Astrocyte (in vitro differentiated cells and primary cell): ENCODE results near the gene SH3GL3. TPM values are rescaled to one million over a fixed set of nuclear protein-coding genes. Genes with fewer than 3 reads are reported as not detected.

Experiments used
- DNase-seq: peaks from one replicate; pipeline ENCODE4 v3.0.0-alpha.2; 2010; ENCODE audit warnings: low read depth
- FAIRE-seq: peaks from 2 replicates; lab custom pipeline; 2011; peaks lifted over from hg19 to GRCh38; lab: Jason Lieb, UNC
- H2AFZ ChIP-seq: 2 replicates; pipeline ENCODE4 v1.6.0; 2012; ENCODE audit warnings: low read depth, low read length, inconsistent platforms
- H3K27ac ChIP-seq: 2 replicates; pipeline ENCODE4 v1.5.1; 2011; ENCODE audit warnings: low read depth, low read length, inconsistent platforms
- H3K27me3 ChIP-seq: 2 replicates; pipeline ENCODE4 v1.6.0; 2011; ENCODE audit warnings: low read length, inconsistent platforms; ENCODE audit not compliant: insufficient read depth
- H3K36me3 ChIP-seq: 2 replicates; pipeline ENCODE4 v1.5.1; 2011; ENCODE audit warnings: low read length, inconsistent platforms; ENCODE audit not compliant: insufficient read depth
- H3K4me1 ChIP-seq: 2 replicates; pipeline ENCODE4 v1.5.1; 2011; ENCODE audit warnings: low read length, inconsistent platforms; ENCODE audit not compliant: insufficient read depth
- H3K4me2 ChIP-seq: 2 replicates; pipeline ENCODE4 v1.6.0; 2012; ENCODE audit warnings: low read length, inconsistent platforms
- H3K4me3 ChIP-seq: 2 replicates; pipeline ENCODE4 v1.5.1; 2011; ENCODE audit warnings: low read depth, mild to moderate bottlenecking, low read length, inconsistent platforms; ENCODE audit not compliant: insufficient read depth
- H3K79me2 ChIP-seq: 2 replicates; pipeline ENCODE4 v1.6.0; 2012; ENCODE audit warnings: mild to moderate bottlenecking, low read length, inconsistent platforms; ENCODE audit not compliant: insufficient read depth
- H3K9ac ChIP-seq: 2 replicates; pipeline ENCODE4 v1.6.0; 2012; ENCODE audit warnings: mild to moderate bottlenecking, low read length, inconsistent platforms
- H3K9me3 ChIP-seq: 2 replicates; pipeline ENCODE4 v1.5.1; 2012; ENCODE audit warnings: low read depth, mild to moderate bottlenecking, low read length, inconsistent platforms; ENCODE audit not compliant: insufficient read depth
- H4K20me1 ChIP-seq: 2 replicates; pipeline ENCODE4 v1.6.0; 2012; ENCODE audit warnings: low read length, inconsistent platforms; ENCODE audit not compliant: insufficient read depth
- H3K27ac Mint-ChIP-seq: one replicate; pipeline ENCODE4 v1.8.0; 2021; ENCODE audit warnings: mild to moderate bottlenecking, mixed read lengths; ENCODE audit not compliant: unreplicated experiment
- H3K27me3 Mint-ChIP-seq: one replicate; pipeline ENCODE4 v1.8.0; 2021; ENCODE audit warnings: low read depth, mixed read lengths; ENCODE audit not compliant: unreplicated experiment
- H3K36me3 Mint-ChIP-seq: one replicate; pipeline ENCODE4 v1.8.0; 2021; ENCODE audit warnings: low read depth, mixed read lengths; ENCODE audit not compliant: unreplicated experiment
- H3K4me1 Mint-ChIP-seq: one replicate; pipeline ENCODE4 v1.8.0; 2021; ENCODE audit warnings: low read depth, mixed read lengths; ENCODE audit not compliant: unreplicated experiment
- H3K4me3 Mint-ChIP-seq: one replicate; pipeline ENCODE4 v1.8.0; 2021; ENCODE audit warnings: mild to moderate bottlenecking, moderate library complexity, mixed read lengths; ENCODE audit not compliant: unreplicated experiment
- H3K9me3 Mint-ChIP-seq: one replicate; pipeline ENCODE4 v1.8.0; 2021; ENCODE audit warnings: mild to moderate bottlenecking, mixed read lengths; ENCODE audit not compliant: unreplicated experiment
- CTCF ChIP-seq: IDR thresholded peaks from 2 replicates; pipeline ENCODE4 v1.5.1; 2011; ENCODE audit warnings: low read depth, mild to moderate bottlenecking, inconsistent platforms, low read length, moderate library complexity; ENCODE audit not compliant: insufficient read depth
- EZH2 ChIP-seq: IDR thresholded peaks from 2 replicates; pipeline ENCODE4 v1.6.1; 2012; ENCODE audit warnings: mild to moderate bottlenecking, low read length, inconsistent platforms; ENCODE audit not compliant: insufficient read depth
- total RNA-seq: library from RNA; stranded (reverse); gene quantifications from 2 replicates; pipeline ENCODE4 v1.2.1, GENCODE V29; 2021

The SH3GL3 gene
- total RNA-seq, 1 donor from 2014 or later: 2.7 TPM

GRCh38 chr15:83656943-83657528, 209.9 kb downstream of the SH3GL3 start:
- no peak overlapping the region for H3K4me3 ChIP-seq
- TF ChIP-seq EZH2 (no peak), CTCF (no peak)
- no peak overlapping the region for H2AFZ ChIP-seq
- H3K27me3 ChIP-seq: peaks cover 35% of the 10 kb centered on the region
- H3K27ac Mint-ChIP-seq: no peak overlapping the region
- H3K9me3 Mint-ChIP-seq: no peaks in the 10 kb centered on the region
- H3K27ac ChIP-seq: no peak overlapping the region
- FAIRE-seq (no peak), DNase-seq (no peak)
- H3K9me3 ChIP-seq: no peaks in the 10 kb centered on the region
- peaks cover 3% of the 10 kb centered on the region for H3K36me3 Mint-ChIP-seq
- no peaks in the 10 kb centered on the region for H3K4me1 Mint-ChIP-seq
- no peaks in the 10 kb centered on the region for H3K36me3 ChIP-seq
- no peaks in the 10 kb centered on the region for H3K4me1 ChIP-seq
- peaks cover 44% of the 10 kb centered on the region for H3K27me3 Mint-ChIP-seq
- H3K9ac ChIP-seq: no peak overlapping the region
- H3K4me2 ChIP-seq: no peak overlapping the region
- H3K79me2 ChIP-seq: no peaks in the 10 kb centered on the region
- H4K20me1 ChIP-seq: no peaks in the 10 kb centered on the region
- no peak overlapping the region for H3K4me3 Mint-ChIP-seq

- no peak overlapping the region for H3K27ac Mint-ChIP-seq
- H3K4me2 ChIP-seq: no peak overlapping the region
- H3K27me3 ChIP-seq: peaks cover 30% of the 10 kb centered on the region
- H4K20me1 ChIP-seq: no peaks in the 10 kb centered on the region
- no peaks in the 10 kb centered on the region for H3K4me1 ChIP-seq
- DNase-seq: no peak
- no peak for FAIRE-seq
- no peak for TF ChIP-seq EZH2
- TF ChIP-seq CTCF: no peak
- no peak overlapping the region for H3K9ac ChIP-seq
- no peak overlapping the region for H3K4me3 Mint-ChIP-seq
- H3K9me3 Mint-ChIP-seq: no peaks in the 10 kb centered on the region
- H3K4me1 Mint-ChIP-seq: no peaks in the 10 kb centered on the region
- no peaks in the 10 kb centered on the region for H3K9me3 ChIP-seq
- H2AFZ ChIP-seq: no peak overlapping the region
- no peaks in the 10 kb centered on the region for H3K36me3 ChIP-seq
- no peaks in the 10 kb centered on the region for H3K79me2 ChIP-seq
- H3K27me3 Mint-ChIP-seq: peaks cover 40% of the 10 kb centered on the region
- H3K36me3 Mint-ChIP-seq: peaks cover 3% of the 10 kb centered on the region
- H3K4me3 ChIP-seq: no peak overlapping the region
- no peak overlapping the region for H3K27ac ChIP-seq
Measured at GRCh38 chr15:83657549-83657948, 210.4 kb downstream of the SH3GL3 start.
